Activated naive CD4-positive, alpha-beta T cell treated with anti-CD3 and anti-CD28 coated beads, Interleukin-2, amount 50 U/mL, for 72 hours (primary cell): ENCODE results near the gene AGAP2. TPM values are rescaled to one million over a fixed set of nuclear protein-coding genes. Genes with fewer than 3 reads are reported as not detected.
"Not testable (repeated sequence)": the region's sequence is repeated elsewhere in the genome, so short reads cannot be mapped to it uniquely, and the experiment has no call there.

ENCODE experiments used
- ATAC-seq, 2 donors: fragments of 150-1000 bp; cut with Tn5 transposase; 2 replicates each; pipeline ENCODE4 v1.10.0; 2021; ENCODE audit warnings: mild to moderate bottlenecking in 2 of 2, moderate library complexity in 2 of 2
- DNase-seq, 2 donors: peaks; one replicate each; pipeline ENCODE4 v3.0.0; 2021 to 2022; ENCODE audit warnings: low spot score in 2 of 2
- H3K27ac Mint-ChIP-seq, 2 donors: one replicate each; pipeline ENCODE4 v1.8.0; 2022; ENCODE audit warnings: mild to moderate bottlenecking in 2 of 2, mixed read lengths in 2 of 2
- H3K36me3 Mint-ChIP-seq, 2 donors: one replicate each; pipeline ENCODE4 v1.8.0; 2022; ENCODE audit warnings: mixed read lengths in 2 of 2
- H3K9me3 Mint-ChIP-seq, 2 donors: one replicate each; pipeline ENCODE4 v1.8.0; 2022; ENCODE audit warnings: mixed read lengths in 2 of 2
- total RNA-seq, 2 donors: library from RNA; stranded (reverse); gene quantifications; one replicate each; pipeline ENCODE4 v1.2.3, GENCODE V29; 2022

The AGAP2 gene
- 10 to 100 TPM; 28.9 to 38.4 TPM for total RNA-seq

DNA sequence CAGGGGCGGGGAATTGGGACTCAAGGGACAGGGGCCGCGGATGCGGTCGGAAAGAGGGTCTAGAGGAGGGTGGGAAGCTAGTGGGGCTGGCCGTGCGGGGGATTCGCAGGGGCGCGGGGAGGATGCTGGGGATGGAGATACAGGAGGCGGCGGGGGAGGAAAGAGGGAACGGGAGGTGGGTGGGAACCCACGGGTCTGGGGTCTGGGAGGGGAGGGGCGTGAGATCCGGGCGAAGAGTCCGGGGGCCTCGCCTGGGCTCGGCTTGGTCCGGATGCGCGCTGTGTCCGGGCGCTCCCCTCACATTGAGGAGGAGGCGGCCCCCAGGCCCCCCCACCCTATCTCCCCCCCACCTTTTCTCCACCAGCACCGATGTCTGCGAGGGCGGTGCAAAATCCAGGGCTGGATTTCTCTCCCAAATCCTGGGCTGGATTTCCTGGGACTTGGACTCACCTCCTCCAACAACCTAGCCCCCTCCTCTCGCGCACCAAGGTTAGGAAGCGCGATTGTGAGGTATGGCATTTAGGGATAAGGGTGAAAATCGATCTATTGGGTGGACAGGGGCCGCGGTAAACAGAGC lies at the start of gene AGAP2:
TSS of gene AGAP2 (minus strand) at position 82 of the 577 bp plus-strand sequence. CDS start 496 bp downstream, outside the sequence.
- H3K27ac Mint-ChIP-seq = peak within 1 kb of the TSS; percentile 43 to 61
- H3K9me3 Mint-ChIP-seq = no peaks in the 10 kb centered on the region
- peaks cover 0 to 11% of the 10 kb centered on the region in 2 donors for H3K36me3 Mint-ChIP-seq
- ATAC-seq (no peak), DNase-seq (no peak)

DNA sequence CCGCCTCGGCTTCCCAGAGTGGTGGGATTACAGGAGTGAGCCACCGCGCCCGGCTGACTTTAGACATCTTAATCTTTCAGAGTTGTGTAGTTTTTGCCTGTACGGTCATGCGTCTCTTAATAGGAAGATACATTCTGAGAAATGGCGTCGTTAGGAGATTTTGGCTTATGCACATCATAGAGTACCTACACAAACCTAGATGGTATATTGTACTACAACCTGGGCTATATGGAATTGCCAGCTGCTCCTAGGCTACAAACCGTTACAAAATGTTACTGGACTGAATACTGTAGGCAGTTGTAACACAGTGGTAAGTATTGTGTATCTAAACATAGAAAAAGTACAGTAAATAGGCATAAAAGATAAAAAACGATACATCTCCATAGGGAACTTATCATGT lies 45.3 kb upstream of the AGAP2 start:
- Mint-ChIP-seq H3K9me3 (no peaks in the 10 kb centered on the region), H3K27ac (peak overlapping the region in 1 of 2 donors; percentile 93), H3K36me3 (peaks cover 8 to 13% of the 10 kb centered on the region in 2 donors)
- ATAC-seq (no peak), DNase-seq (no peak)

DNA sequence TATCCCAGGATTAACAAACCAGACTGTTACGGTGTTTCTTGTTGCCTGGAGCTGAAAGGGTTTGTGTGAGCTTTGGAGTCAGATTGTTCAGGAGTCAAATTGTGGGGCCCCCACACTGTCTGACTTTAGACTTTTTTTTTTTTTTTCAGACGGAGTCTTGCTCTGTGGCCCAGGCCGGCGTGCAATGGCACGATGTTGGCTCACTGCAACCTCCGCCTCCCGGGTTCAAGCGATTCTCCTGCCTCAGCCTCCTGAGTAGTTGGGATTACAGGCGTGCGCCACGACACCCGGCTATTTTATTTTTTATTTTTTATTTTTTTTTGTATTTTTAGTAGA lies 44.9 kb upstream of the AGAP2 start:
- ATAC-seq (no peak), DNase-seq (no peak)
- Mint-ChIP-seq H3K9me3 (no peaks in the 10 kb centered on the region), H3K27ac (peak overlapping the region; percentile 93 to 97), H3K36me3 (peaks cover 8 to 13% of the 10 kb centered on the region in 2 donors)

DNA sequence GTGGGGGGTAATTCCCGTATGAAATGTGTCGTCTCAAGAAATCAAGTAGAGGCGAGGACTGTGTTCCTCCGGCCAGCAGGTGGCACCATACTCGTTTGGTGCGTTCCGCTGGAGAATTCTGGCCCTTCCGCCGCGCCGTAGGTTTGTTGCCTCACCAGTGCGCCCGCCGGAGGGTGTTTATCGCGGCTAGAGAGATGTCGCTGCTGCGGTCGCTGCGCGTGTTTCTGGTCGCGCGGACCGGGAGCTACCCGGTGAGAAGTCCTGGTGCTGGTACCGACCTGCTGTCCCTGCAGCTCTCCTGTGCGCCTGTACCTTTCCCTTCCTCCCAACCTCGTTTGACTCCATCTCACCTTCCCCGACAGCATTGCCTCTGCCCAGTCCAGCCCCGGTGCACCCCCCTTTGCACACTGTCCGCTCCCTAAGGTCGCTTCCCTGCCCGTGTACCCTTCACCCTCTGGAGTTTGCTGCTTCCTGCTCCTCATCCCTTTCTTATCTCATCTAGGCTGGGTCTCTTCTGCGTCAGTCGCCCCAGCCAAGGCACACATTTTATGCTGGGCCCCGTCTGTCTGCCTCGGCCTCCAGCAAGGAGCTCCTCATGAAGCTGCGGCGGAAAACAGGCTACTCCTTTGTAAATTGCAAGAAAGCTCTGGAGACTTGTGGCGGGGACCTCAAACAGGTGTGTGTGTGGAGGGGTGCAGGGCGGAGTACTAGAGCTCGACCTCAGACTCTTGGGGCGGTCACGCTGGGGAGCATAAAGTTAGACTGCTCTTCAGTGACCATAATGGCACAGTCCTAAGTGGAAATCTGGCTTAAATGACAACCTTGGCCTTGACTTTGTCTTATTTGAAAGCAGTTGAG lies 44.3 kb upstream of the AGAP2 start, which contains the start of gene TSFM:
TSS of gene TSFM (plus strand) at position 180 of the 858 bp plus-strand sequence. CDS start at position 195, 15 bp downstream.
- H3K9me3 Mint-ChIP-seq = no peaks in the 10 kb centered on the region
- H3K36me3 Mint-ChIP-seq = peaks cover 8 to 13% of the 10 kb centered on the region in 2 donors
- ATAC-seq = peak; percentile 85 to 94
- DNase-seq = peak; percentile 93 to 97
- H3K27ac Mint-ChIP-seq = peak within 1 kb of the TSS; percentile 93 to 97

DNA sequence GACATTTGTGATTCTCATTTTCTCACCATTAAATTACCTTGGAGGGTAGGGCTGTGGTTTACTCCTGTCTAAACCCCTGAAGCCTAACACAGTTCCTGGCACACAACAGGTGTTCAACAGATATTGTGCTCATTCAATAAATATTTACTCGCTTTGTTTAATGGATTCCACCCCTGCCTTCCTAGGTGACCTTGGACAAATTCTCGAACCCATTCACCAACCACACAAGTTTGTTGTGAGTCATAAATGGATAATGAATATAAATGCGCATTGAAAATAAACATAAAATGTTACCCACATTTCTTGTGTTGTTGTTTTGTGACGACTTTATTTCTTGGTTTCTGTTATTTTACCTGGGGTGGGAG lies 43.7 kb upstream of the AGAP2 start:
- ATAC-seq = no peak
- no peak for DNase-seq
- H3K27ac Mint-ChIP-seq = peak overlapping the region; percentile 93 to 97
- H3K9me3 Mint-ChIP-seq = no peaks in the 10 kb centered on the region
- peaks cover 8 to 13% of the 10 kb centered on the region in 2 donors for H3K36me3 Mint-ChIP-seq

DNA sequence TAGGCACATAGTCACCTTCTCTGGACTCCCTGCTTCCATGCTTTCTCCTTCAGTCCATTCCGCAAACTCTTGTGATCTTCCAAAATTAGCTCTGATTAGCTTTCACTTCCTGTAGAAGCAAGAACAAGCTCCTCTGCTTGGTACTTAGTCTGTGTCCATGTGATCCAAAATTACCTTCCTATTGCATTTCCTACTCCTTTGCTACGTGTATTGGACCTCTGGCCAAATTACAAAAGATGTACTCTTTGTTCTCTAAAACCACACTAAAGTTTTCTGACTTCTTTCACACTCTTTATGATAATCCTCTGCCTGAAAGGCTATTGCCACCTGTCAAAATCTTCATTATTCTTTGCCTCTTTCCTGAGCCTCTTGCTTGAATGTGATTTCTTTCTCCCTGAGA lies 43.3 kb upstream of the AGAP2 start:
- Mint-ChIP-seq H3K27ac (peak overlapping the region in 1 of 2 donors; percentile 93), H3K36me3 (peaks cover 8 to 13% of the 10 kb centered on the region in 2 donors), H3K9me3 (no peaks in the 10 kb centered on the region)
- no peak for ATAC-seq
- DNase-seq = no peak

DNA sequence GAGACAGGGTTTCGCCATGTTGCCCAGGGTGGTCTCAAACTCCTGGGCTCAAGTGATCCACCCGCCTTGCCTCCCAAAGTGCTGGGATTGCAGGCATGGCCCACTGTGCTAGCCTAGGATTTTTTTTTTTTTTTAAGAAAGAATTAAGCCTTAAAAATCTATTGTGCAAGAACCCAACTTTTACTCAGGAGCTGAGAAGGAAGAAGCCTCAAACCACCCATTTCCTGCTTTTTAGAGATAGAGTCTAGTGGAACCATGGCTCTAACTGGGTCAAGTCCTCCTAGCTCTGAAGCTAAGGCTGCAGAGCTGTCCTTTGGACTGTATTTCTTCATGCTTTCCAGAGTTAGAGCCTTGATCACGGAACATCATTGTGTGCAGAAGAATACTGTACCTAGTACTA lies 42.7 kb upstream of the AGAP2 start:
- Mint-ChIP-seq H3K27ac (no peak overlapping the region), H3K9me3 (no peaks in the 10 kb centered on the region), H3K36me3 (peaks cover 8 to 13% of the 10 kb centered on the region in 2 donors)
- no peak for DNase-seq
- ATAC-seq = no peak

DNA sequence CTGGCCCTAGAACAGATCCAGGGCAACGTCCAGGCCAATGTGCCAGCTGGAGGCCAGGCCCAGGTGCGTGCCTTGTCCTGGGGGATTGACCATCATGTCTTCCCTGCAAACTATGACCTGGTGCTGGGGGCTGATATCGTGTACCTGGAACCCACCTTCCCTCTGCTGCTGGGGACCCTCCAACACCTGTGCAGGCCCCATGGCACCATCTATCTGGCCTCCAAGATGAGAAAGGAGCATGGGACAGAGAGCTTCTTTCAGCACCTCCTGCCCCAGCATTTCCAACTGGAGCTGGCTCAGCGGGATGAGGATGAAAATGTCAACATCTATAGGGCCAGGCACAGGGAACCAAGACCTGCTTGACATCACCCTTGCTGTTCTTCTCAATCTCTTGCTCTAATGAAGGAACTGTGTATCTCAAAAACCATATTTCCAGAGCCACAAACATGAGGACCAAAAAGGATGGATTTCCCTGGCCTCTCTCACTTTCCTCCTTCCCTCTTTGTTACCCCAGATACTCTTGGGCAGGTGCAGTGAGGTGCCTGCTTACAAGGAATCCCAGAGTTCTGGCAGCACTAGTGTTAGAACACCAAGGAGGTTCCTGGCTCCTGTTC lies 41.8 kb upstream of the AGAP2 start:
- Mint-ChIP-seq H3K36me3 (peaks cover 8 to 15% of the 10 kb centered on the region in 2 donors), H3K27ac (no peak overlapping the region)
- ATAC-seq = no peak

DNA sequence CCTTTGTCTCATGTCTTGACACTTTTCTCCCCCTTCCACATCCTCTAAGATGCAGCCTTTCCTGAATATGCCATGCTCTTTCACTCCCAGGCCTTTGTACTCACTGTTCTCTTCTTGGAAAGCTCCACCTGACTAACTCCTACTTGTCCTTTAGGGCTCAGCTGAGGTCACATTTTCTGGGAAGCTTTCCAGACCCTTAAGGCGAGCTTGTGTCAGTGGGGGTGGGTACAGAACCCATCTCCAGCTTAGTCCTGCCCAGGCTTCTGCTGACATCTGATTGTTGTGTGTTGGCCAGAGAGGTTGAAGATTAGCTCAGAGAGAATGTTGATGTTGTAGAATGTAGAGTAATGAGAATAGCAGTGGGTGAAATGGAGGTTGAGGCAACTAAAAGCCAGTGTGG lies 41.2 kb upstream of the AGAP2 start:
- Mint-ChIP-seq H3K36me3 (peaks cover 8 to 15% of the 10 kb centered on the region in 2 donors), H3K9me3 (no peaks in the 10 kb centered on the region), H3K27ac (no peak overlapping the region)
- DNase-seq (no peak), ATAC-seq (no peak)

More for the DNA sequence above, 41.8 kb upstream of the AGAP2 start:
- no peaks in the 10 kb centered on the region for H3K9me3 Mint-ChIP-seq
- no peak for DNase-seq

DNA sequence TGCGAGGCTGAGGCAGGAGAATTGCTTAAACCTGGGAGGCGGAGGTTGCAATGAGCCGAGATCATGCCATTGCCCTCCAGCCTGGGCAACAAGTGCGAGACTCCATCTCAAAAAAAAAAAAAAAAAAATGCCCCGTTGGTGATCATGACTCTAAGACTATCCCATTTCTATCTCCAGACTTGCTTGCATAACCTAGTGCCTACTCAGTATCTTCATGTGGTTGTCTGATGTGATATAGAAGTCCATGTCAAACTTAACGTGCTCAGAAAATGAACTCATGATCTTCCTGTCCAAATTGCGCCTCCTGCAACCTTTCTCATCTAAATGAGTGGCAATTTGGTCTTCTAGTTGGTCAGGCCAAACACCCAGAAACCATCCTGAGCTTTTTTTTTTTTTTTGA lies 39.4 kb upstream of the AGAP2 start:
- no peak for ATAC-seq
- Mint-ChIP-seq H3K9me3 (no peaks in the 10 kb centered on the region), H3K36me3 (peaks cover 4 to 12% of the 10 kb centered on the region in 2 donors), H3K27ac (no peak overlapping the region)
- no peak for DNase-seq

DNA sequence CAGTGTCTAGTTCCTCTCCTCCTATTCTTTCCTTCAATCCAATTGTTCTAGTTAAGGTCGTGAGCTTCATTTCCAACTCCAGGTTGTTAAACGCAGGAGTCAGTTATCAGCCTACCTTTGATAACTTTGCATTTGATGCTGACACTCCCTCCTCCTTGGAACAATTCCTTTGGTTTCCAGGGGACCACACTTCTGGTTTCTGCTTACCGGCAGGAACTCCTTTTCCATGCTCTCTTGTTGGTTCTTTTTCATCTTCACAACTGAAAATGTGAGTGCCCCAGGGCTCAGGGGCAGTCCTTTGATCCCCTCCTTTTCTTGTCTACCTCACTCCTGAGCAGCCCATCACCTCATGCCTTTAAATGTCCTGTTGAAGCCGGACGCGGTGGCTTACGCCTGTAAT lies 38.8 kb upstream of the AGAP2 start:
- Mint-ChIP-seq H3K27ac (no peak overlapping the region), H3K9me3 (no peaks in the 10 kb centered on the region), H3K36me3 (peaks cover 0 to 11% of the 10 kb centered on the region in 2 donors)
- DNase-seq = no peak
- ATAC-seq = no peak

DNA sequence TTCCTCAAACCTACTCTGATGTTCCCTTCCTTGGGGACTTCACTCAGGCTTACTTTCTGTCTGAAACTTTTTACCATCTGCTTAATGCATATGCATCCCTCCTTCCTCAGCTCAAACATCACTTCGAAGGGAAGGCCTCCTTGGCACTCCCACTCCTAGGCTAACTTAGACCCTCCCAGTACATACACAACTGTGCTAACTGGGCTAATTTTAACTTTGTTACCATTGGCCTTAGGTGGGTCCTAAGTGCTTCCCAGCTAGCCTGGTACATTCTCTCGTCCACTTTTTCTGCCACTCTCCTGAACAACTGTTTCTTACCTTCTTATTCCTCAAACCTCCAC lies 37.7 kb upstream of the AGAP2 start:
- Mint-ChIP-seq H3K36me3 (peaks cover 0 to 15% of the 10 kb centered on the region in 2 donors), H3K27ac (no peak overlapping the region), H3K9me3 (no peaks in the 10 kb centered on the region)
- ATAC-seq = no peak
- DNase-seq = no peak

DNA sequence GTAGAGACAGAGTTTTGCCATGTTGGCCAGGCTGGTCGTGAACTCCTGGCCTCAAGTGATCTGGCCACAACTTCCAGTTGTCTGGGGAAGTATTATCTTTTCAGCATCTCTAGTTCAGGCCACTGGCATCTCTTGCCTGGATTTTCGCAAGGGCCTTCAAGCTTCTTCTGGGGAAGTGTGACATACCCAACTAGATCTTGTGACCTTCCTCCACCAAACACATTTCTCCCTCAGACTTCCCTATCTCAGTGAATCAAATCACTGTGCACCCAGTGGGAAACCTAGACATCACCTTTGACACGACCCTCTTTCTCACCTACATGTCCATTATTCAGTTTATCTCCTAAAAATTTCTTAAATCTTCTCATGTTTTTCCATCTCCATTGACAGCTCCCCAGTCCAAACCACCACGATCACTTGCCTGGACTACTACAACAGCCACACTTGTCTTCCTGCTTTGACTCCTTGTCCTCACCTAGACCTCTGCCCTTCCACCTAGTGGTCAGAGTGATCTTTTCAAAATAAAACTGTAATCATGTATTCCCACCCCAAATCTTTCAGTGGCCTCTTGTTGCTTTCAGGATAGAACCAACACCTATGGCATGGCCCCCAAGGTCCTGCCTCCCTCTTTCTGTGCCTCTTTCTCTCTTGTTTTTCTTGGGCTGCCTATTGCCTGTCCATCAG lies 37.2 kb upstream of the AGAP2 start:
- no peaks in the 10 kb centered on the region for H3K9me3 Mint-ChIP-seq
- H3K36me3 Mint-ChIP-seq = peaks cover 0 to 17% of the 10 kb centered on the region in 2 donors
- no peak for DNase-seq
- no peak for ATAC-seq
- no peak overlapping the region for H3K27ac Mint-ChIP-seq

DNA sequence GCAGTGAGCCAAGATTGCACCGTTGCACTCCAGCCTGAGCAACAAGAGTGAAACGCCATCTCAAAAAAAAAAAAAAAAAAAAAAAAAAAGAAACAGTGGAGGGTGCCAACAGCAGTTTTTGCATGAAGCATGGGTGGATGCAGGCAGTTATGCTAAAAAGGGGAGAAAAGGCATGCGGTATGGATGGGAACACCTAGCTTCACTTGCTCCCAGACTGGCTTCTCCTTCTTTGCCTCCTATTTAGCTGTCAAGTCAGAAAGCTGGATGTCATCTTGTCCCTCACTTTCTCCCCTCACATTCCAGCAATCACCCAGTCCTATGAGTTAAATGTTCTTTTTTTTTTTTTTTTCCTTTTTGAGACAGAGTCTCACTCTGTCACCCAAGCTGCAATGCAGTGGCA lies 36.5 kb upstream of the AGAP2 start:
- Mint-ChIP-seq H3K36me3 (peaks cover 0 to 24% of the 10 kb centered on the region in 2 donors), H3K27ac (no peak overlapping the region), H3K9me3 (no peaks in the 10 kb centered on the region)
- ATAC-seq (no peak), DNase-seq (no peak)

DNA sequence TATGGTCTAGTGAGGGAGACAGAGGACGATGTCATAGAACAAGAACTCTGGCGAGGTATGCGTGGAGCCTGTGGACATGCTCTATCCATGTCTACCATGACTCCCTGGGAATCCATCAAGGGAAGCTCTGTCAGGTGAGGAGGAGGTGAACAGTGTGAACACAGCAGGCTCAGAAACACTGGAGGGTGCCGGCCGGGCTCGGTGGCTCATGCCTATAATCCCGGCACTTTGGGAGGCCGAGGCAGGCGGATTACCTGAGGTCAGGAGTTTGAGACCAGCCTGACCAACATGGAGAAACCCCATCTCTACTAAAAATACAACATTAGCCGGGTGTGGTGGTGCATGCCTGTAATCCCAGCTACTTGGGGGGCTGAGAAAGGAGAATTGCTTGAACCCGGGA lies 36.1 kb upstream of the AGAP2 start:
- H3K9me3 Mint-ChIP-seq, ATAC-seq: not testable (repeated sequence)

DNA sequence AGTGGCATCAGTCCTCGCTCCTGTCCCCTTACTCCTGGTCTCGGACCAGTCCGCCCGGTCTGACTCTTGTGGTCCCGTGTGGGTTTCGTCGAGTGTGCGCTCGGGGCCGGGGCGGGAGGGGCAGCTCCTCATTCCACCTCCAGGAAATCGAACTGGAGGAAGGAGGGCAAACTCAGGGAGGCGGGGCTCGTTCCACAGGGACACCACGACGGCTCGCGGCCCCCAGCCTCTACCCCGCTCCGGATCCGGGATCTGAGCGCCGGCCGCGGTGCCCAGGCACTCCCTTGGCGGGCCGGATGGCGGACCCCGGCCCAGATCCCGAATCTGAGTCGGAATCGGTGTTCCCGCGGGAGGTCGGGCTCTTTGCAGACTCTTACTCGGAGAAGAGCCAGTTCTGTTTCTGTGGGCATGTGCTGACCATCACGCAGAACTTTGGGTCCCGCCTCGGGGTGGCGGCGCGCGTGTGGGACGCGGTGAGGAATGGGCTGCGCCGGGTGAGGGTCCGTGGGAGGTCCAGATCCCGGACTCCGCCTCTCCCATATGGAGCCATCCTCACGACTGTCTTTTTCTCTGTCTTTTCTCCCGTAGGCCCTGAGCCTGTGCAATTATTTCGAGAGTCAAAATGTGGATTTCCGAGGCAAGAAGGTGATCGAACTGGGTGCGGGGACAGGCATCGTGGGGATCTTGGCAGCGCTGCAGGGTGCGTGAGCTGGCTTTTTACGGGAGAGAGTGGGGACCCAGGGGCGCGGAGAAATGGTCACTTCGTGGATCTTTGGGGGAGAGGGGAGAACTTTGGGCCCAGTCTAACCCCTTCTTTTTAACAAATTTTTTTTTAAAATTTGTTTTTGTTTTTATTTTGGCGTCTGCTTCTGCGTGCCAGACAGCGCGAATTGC lies 34.1 kb upstream of the AGAP2 start, which contains the start of gene EEF1AKMT3:
TSS of gene EEF1AKMT3 (plus strand) at position 186 of the 894 bp plus-strand sequence. CDS start at position 297, 111 bp downstream.
- H3K9me3 Mint-ChIP-seq = no peaks in the 10 kb centered on the region
- H3K36me3 Mint-ChIP-seq = peaks cover 0 to 29% of the 10 kb centered on the region in 2 donors
- DNase-seq (peak in 1 of 2 donors; percentile 24), ATAC-seq (peak; percentile 19 to 41)
- H3K27ac Mint-ChIP-seq = peak within 1 kb of the TSS; percentile 89 to 94

More for the DNA sequence above, 36.1 kb upstream of the AGAP2 start:
- DNase-seq = peak in 1 of 2 donors; percentile 49
- H3K27ac Mint-ChIP-seq = not testable (repeated sequence)
- H3K36me3 Mint-ChIP-seq = peaks cover 0 to 28% of the 10 kb centered on the region in 2 donors
